Brain microvascular endothelial cell (primary cell): Measurements from ENCODE around the gene SRRM2.

Experiments
- DNase-seq: peaks from one replicate; pipeline ENCODE4 v3.0.0-alpha.2; 2020
- H3K27ac ChIP-seq: fragments of 250-450 bp; sonication (Bioruptor Pico); 2 replicates; pipeline ENCODE4 v1.5.1; 2020; ENCODE audit warnings: mild to moderate bottlenecking, moderate library complexity
- H3K27me3 ChIP-seq: fragments of 250-450 bp; sonication (Bioruptor Pico); replicated peaks from 2 replicates; pipeline ENCODE4 v1.5.1; 2020; ENCODE audit warnings: mild to moderate bottlenecking
- H3K36me3 ChIP-seq: fragments of 250-450 bp; sonication (Bioruptor Pico); replicated peaks from 2 replicates; pipeline ENCODE4 v1.5.1; 2020; ENCODE audit warnings: mild to moderate bottlenecking
- H3K4me3 ChIP-seq: 2 replicates; pipeline ENCODE4 v1.5.1; 2011; ENCODE audit warnings: low read depth, mild to moderate bottlenecking, control low read depth, low read length, moderate library complexity
- in situ Hi-C: cut with HindIII; loops from 2 replicates; pipeline ENCODE4 v1.10.0; 2017; ENCODE audit warnings: low sequenced_read_pairs, low pct_ligation_motif_present
- TF ChIP-seq, protein P1 (sequence below): IDR thresholded peaks from 2 replicates; pipeline ENCODE4 v1.5.1; 2011; ENCODE audit warnings: low read depth, mild to moderate bottlenecking, moderate library complexity, low read length, control low read depth, inconsistent platforms; ENCODE audit errors: missing control alignments

The SRRM2 gene

DNA sequence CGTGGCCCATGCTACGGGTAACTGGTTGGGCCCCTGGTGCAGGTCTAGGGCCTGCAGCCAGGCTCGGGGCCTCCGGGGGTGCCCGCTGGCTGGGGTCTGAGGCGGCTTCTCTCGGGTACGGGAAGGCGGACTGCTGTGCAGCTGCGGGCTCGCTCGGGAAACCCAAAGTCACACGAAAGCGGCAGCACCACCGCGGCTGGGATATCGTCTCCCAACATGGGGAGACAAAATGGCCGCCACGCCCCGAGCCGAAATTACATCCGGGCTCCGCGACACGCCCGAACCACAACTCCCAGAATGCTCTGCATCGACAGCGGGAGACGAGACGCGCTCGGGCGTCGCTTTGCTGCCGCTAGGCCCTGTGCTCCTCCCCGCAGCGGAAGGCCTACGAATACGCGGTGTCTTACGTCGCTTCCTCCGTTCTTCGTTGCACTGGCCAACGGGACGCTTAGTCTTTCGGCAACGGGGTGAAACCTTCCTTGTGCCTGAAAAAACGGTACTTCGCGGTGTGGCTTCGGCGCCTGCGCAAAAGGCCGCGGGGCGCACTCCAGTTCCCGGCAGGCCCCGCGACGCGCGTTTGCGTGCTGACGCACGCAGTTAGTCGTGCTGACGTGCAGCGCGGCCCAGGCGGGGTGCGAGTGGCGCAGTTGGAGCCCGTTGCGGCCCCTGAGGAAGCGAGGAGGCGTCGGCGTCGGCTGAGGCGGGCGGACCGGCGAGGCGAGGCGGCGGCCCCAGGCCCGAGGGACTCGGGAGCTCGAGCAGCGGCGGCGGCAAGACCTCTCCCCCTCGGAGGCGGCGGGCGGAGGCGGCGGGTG lies at the start of gene SRRM2:
SRRM2 (plus strand) TSS at position 604 of the 815 bp plus-strand sequence. CDS start 3,727 bp downstream, outside the sequence.
- DNase-seq = peak; percentile 92
- in situ Hi-C loops = no loop called here
- H3K36me3 ChIP-seq = peaks cover 9% of the 10 kb centered on the region
- H3K27me3 ChIP-seq = no peaks in the 10 kb centered on the region
- H3K4me3 ChIP-seq = peak within 1 kb of the TSS; percentile 86
- TF ChIP-seq, protein P1, sequence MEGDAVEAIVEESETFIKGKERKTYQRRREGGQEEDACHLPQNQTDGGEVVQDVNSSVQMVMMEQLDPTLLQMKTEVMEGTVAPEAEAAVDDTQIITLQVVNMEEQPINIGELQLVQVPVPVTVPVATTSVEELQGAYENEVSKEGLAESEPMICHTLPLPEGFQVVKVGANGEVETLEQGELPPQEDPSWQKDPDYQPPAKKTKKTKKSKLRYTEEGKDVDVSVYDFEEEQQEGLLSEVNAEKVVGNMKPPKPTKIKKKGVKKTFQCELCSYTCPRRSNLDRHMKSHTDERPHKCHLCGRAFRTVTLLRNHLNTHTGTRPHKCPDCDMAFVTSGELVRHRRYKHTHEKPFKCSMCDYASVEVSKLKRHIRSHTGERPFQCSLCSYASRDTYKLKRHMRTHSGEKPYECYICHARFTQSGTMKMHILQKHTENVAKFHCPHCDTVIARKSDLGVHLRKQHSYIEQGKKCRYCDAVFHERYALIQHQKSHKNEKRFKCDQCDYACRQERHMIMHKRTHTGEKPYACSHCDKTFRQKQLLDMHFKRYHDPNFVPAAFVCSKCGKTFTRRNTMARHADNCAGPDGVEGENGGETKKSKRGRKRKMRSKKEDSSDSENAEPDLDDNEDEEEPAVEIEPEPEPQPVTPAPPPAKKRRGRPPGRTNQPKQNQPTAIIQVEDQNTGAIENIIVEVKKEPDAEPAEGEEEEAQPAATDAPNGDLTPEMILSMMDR = no peak
- peak within 1 kb of the TSS; percentile 99 for H3K27ac ChIP-seq

GRCh38 chr16:2702871-2703745 lies 49.3 kb upstream of the SRRM2 start:
- peaks cover 69% of the 10 kb centered on the region for H3K36me3 ChIP-seq
- in situ Hi-C loops = no loop called here
- H3K4me3 ChIP-seq = no peak overlapping the region
- TF ChIP-seq, protein P1 = no peak
- no peak for DNase-seq
- H3K27ac ChIP-seq = no peak overlapping the region
- no peaks in the 10 kb centered on the region for H3K27me3 ChIP-seq

DNA sequence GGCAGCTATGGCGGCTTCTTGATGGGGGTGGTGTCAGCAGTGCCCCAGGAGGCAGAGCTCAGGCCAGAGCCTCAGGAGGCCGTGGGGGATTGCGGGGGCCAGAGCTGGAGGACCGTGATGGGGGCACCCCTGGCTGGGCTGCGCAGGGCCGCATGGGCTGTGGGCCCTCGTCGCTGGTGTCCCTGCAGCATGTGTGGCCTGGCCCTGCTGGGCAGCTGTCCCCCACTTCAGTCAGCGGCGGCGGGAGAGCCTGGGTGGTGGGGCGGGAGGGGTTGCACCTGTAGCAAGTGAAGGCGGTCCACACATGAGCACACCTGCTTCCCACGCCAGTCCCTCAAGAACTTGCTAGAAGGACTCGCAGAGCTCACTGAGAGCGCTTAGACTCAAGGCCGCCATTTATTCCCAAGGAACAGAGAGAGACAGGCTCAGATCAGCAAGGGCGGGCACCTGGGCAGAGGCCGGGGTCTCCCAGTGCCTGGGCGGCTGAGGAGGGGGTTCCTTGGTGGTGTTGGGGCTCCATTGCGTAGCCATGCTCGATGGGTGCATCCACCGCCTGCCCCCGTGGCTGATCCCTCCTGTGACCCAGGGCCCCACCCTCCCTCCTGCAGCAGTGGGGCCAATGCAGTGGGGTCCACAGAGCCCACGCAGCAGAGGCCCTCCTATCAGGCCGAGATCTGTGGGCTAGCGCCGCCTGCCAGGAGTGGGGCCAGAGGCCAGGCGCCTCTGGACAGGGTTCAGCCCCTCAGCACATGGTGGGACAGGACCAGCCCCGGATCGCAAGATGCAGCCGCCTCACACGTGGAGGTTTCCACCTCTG lies 48.1 kb upstream of the SRRM2 start:
- no peak overlapping the region for H3K27ac ChIP-seq
- DNase-seq = no peak
- TF ChIP-seq, protein P1 = no peak
- no peaks in the 10 kb centered on the region for H3K27me3 ChIP-seq
- peaks cover 62% of the 10 kb centered on the region for H3K36me3 ChIP-seq
- no peak overlapping the region for H3K4me3 ChIP-seq
- in situ Hi-C loops = no loop called here

DNA sequence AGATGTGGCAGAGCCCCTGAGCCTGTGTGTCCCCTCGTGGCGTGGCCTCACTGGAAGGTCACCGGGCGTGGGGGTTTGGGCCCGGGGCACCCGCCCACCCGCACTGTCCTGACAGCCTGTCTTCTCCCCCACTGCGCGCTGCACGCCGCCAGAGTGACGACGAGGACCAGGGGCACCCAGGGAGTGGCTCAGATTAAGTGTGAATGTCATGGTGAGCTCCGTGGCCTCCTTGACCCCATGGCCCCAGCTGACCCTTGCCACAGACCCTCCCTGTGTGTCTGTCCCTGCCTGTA lies 47.5 kb upstream of the SRRM2 start:
- Histone ChIP-seq H3K27ac (no peak overlapping the region), H3K4me3 (no peak overlapping the region), H3K27me3 (no peaks in the 10 kb centered on the region), H3K36me3 (peaks cover 58% of the 10 kb centered on the region)
- in situ Hi-C loops = no loop called here
- TF ChIP-seq, protein P1 = no peak
- DNase-seq = no peak

- Histone ChIP-seq H3K27ac (no peak overlapping the region), H3K27me3 (no peaks in the 10 kb centered on the region), H3K36me3 (peaks cover 56% of the 10 kb centered on the region), H3K4me3 (no peak overlapping the region)
- in situ Hi-C loops = no loop called here
- TF ChIP-seq, protein P1 = no peak
- DNase-seq = no peak
Measured at GRCh38 chr16:2705351-2705750, 47.1 kb upstream of the SRRM2 start.
